Measurements from ENCODE around the gene B4GALNT2.

DNA sequence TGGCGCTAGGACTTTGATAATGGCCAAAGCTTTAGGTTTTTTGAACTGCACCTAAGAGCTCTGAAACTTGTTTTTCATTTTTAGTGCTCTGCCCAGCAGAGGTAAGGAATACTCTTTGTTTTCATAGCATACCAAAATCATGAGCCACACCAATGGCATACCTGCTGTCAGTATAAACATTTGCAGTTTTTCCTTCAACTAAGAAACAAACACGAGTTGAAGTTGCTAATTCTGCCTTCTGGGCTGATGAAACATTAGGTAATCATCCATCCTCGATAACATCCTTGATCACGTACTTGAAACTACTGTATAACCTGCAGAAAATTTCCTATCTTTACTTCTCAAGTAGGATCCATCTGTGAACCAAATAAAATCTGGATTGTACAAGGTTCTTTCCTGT, 20.6 kb upstream of the B4GALNT2 start:
- no peak for TF ChIP-seq GATA2 (IDR thresholded peaks at IDR 0.05; ENCODE audit: low read depth, low read length)
- no peak for TF ChIP-seq GATA3 (IDR thresholded peaks at IDR 0.05; ENCODE audit: low read depth, low read length)
